NOMO-1 (cell line): ENCODE data around the gene UST.

ENCODE experiments used
- DNase-seq, 2 experiments: peaks; one replicate each; lab custom pipeline; 2025; ENCODE audit not compliant: unreplicated experiment in 2 of 2; lab: John Stamatoyannopoulos, UW

Gene UST

DNA sequence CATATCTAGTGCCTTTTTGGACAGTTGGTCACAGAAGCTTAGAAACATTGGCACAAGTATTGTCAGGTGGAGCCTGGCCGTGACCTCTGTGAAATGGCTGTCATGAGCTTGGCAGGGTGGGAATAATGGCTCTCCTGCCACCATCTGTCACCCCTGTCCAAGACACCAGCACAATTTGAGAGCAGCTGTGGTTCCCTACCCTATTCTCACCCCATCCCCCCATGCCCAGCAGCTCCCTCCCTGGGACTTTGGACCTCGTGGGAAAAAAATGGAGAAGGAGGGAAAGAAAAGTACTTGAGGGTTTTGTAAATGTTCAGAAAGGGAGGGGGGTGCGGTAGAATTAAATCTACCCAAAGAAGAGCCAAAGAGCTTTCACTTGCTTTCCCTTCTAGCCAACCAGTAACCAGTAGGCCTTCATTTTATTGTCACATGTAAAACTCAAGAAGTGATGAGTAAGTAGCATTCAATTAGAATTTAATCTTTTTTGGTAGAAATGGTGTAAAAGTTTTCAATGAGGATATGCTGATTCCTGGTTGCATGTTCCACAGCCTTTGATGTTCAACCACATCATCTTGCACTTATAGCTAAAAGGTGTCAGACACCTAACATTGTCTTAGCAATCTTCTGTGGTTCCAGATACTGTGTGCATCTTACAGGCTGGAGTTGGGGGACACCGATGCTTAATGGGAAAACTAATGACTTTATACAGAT is 307.2 kb downstream of the UST start:
- DNase-seq = no peak

DNA sequence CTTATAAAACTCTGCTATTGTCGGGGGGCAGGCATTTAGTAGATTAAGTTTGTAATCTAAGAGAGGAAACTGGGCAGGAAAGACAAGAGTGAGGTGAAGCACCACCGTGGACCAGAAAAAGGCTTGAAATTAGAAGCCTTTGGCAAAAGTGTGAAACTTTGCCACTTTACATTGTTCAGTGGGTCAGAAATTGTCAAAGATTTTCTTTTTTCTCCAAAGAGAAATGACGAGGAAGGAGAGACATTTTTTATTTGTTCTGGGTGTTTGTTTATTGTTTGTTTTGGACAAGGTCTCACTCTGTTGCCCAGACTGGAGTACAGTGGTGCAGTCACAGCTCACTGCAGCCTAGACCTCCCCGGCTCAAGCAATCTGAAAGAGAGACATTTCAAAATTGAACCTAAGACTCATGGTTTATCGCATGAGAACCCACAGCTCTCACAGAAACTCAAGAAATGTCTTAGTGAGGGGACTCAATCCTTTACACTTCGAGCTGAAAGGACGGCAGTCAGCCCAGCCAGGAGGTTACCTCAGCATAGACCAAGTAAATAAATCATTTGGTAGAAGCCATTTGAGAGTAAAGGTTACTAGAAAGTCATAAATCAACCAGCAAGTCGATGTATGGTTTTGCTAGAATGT is 307.8 kb downstream of the UST start:
- no peak for DNase-seq

DNA sequence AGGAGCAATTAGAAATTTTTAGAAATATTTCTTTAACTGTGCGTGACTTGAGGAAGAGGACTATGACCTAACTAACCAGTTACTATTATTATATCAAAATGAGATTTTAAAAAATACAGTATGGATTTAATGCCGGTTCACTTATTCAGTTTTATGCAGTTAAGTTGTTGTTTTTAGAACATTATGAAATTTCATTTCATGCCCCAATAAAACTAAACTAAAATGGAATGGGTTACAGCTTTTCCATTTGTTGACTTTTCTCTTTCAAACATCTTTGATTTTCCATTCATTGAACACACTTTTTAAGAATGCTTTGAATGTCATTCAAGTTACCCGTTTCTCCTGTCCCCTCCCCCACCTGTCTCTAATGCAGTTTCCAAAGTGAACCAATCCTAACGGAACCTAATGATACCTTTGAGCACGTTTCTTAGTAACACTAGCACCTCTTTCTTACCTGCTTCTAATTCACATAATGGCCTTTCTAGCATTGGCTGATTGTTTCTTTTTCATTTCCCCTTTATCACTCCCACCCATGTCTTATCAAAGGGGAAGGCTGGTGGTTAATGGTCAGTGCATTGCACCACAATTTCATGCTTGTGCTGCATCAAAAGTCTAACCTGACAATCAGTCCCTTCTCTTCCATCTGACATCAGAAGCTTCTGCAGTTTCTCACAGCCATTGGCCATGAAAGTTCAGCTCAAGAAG is 308.5 kb downstream of the UST start:
- DNase-seq = peak; percentile 47 to 75

DNA sequence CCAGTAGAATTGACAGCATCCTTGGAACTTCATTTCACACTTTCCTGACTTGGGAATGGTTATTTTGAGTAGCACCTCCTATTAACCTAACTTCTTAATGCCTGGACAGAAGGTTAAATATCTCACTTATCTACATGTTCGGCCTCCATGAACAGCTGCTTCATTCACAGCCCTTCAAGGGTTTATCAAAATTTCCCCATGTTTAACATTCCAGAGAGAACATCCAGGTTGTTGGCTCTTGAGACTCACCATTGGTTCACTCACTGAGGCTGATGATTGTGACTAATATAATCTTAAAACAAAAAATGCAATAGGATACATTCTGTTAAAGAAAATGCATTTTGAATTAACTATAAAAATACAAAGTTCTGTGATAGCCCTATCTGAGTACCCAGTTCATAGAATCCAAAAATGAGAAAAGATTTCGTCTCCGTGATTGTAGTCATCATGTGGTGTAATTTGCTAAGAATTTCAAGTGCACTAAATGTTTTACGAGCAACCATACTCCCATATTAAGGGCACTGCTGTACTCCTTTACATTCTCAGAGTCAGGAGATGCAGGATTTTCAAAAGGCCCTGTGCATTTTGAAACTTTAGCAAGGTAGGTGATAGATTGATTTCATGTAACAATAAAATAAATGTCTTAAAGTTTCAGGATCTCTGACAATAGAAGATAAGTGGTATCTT is 310.1 kb downstream of the UST start:
- DNase-seq = no peak

DNA sequence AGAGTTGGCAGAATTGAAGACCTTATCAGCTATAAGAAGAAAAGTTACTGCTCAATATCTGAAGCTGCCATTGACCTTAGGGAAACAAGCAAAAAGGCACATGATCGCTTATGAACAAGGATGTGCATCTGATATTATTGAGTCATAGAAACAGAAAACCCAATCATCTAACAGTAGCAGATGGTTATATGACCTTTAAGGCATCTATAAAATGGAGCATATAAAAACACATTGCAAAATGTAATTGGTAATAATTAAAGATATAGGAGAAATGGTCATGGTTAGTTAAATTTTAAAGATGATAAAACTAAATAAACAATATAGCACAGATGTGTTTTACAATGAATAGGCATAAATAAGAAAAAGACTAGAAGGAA is 310.6 kb downstream of the UST start:
- DNase-seq = no peak

DNA sequence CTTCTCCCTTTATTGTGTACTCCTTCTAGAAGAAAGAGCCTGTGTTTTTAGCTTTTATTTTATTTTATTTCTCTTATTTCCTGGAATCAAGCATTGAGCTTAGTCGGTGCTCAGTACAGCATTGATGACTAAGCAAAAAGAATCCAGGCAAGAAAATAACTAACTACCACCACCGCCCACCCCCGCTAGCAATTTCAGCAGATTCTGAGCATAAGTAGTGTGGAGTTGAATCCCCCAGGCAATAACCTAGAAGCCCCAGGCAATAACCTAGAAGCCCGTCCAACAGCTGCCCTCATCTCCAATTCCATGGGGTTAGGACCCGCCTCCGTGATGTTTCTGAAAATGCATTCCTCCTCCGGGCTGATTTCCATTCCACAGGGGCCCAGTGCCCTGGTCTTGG is 312.7 kb downstream of the UST start:
- DNase-seq = no peak

DNA sequence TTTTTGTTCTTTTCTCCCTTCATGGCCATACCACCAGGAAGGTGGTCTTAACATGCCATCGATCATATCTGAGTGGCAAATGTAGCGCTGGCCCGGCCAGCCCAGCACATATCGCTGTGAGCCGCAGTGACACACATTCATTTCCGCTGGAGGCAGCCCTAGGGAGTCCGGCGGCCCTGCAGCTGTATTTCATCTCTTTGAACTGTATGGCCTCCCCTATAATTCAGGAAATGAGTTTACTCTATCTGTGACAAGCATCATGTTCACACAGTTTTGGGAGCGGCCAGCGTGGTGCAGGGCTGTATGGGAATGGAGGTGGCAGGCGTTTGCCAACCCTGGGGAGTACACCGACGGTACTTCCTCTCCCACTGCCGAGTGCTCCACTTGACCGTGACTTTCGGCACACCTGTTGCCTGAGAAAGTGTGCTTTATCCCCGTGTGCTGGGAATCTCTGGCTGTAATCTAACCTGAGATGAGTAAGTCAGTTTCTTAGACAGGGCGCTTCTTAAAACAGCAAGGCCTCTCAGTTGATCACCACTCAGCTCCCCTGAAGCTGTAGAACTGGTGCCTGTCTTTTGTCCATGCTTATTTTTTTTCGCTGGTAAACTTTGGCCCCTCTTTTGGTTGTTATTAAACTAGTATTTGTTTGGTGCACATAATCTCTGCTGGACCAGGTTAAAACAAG is 313.6 kb downstream of the UST start:
- DNase-seq = no peak

DNA sequence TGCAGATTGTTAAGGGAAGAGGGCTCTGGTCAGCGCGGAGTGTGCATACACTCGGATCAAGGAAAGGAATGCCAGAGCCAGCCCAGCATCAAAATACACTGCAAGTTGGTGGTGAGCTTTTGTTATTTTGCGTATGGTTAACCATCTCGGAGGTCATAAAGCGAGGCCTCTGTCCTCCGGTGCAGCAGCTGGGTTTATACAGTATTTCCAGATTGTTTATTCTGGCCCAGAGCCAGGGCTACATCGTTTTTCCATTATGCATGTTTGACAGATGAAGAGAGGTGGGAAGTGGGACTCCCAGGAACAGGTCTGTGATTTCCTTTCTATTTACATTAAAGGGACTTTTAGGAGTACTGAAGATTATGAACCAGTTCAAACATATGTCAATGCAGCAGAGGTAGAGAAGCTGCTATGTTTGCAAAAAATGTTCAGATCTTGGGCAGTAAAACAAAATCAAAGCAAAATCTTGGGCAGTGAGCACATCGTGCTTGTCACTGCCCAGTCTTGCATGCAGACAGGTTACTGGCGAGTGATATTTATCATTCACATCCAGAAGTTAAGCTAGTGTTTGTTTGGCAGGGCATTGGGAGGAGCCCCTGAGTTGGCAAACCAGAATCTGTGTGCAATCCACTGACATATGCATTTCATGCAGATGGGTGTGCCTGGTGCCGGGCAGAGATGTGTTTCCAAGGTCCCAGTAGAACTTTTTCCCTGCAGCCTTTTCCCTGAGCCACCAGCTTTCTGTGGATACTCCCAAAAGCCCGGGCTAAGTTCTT is 314.3 kb downstream of the UST start:
- no peak for DNase-seq

DNA sequence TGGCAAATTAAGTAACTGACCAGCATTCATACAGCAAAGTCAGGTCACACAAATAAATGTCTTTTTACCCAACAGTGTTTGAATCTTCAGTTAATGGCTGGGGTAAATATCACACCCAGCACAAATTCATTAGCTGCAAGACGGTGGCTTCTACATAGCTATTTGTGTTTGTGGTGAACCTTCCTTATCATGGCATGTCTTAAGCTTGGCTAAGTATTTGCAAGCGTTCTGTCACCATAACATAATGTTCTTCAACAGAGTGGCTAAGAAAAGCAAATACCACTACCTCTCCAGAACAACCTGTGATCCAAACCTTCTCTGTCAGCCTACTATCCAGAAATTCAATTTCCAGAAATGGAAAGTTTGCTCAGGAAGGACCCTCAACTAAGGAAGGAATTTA is 315.1 kb downstream of the UST start:
- DNase-seq = no peak

DNA sequence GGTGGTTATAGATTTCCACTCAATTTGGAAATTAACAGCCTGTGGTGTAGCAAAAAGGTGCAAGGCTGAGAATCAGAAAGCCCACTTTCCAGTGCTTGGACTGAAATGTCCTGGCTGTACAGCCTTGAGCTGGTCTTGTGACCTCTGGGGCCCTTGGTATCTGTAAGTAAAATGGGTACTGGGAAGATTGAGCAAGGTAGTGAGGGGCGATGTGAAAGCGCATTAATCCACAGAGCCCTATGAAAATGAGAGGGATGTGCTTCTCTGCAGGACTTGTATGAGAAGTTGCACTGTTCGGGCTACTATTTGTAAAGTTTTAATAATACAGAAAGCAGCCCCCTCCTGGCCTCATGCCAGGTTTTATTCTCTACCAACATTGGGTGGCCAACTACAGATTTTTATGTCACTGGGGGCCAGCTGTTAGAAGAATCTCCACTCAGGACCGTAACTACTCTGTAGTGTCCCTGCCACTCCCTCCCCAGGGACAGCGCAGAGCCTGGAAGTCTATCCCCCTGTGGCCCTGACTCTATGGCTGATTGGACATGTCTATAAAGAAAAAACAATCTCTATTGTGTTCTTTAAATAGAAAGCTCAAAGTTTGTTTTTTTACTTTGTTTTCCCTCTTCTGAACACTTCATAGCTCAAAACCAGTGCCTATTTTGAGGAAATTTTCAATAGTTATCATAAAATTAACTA is 316.0 kb downstream of the UST start:
- no peak for DNase-seq

DNA sequence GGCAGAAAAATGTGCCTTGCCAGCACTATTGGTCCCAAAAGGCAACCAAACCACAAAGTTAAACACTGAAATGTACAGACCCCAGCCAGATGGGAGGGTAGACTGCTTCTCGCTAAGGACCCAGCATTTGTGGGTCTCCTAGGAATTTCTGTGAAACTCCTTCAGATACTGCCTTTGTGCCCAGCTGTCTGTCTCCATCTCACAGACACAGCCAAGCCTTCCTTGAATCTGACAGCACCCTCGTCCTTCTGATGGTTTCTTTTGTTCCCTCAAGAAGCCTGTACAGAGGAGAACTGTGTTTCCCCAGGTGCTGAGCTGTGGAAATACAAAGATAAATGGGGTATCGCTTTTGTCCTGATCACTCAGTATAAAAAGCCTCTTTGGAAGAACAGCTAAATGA is 316.6 kb downstream of the UST start:
- DNase-seq = no peak

DNA sequence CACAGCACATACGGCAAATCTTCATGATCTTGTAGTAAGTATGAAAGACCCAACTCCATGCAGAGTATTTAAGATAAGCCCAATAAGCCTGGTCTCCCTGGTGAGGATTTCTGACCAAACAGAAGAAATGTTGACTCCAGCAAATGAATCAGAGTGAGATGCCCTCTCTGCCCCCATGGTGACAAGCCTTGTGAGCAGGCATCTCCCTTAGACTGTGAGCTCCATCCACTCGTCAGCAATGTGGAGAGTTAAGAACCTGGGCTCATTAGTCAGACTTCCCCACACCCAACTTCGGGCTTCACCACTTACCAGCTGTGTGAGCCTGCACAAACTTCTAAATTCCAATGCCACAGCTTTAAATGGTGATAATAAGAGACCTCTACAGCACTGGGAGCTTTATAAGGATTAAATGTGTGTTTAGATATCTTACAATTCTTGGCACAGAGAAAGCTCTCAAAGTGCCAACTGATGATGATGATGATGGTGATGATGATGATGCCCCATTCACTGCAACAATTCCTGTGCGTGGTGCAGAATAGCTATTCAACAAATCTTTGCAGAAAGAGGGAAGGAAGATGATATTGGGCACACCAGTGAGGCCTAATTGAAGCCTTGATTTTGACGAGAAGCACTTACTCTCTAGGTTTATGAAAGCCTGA is 317.3 kb downstream of the UST start:
- DNase-seq = no peak

DNA sequence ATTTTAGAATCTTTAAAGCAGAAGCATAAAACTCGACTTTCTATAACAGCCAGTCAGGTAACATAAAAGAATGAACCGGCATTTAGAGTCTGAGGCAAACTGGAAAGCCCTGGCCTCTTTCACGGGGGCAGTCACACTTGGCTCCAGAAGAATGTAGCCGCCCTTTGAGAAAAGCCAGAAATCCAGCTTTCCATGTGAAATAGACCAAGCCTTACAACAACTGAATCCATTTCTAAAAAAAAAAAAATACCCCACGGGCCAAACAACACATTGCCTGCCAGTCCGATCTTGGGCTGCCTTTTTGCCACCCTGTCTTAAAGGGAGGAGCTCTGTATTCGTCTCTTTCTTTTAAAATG is 317.8 kb downstream of the UST start:
- DNase-seq = no peak

DNA sequence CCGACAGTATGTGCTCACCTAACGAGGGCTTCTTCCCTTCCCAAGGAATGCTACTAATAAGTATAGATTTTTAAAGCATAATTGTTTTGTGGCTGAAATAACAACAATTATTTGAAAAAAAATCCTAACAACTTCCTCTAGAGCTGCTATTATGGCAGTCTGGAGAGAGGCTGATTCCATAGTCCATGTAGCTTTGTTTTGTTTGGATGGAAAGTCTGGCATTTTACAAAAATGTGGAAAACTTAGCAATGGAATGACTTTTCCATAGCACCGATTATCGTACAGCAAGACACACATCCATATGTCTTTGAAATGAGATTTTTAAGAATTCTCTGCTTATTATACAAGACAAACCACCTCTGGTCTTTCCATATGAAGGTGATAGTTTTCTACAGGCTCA is 318.3 kb downstream of the UST start:
- DNase-seq = no peak

DNA sequence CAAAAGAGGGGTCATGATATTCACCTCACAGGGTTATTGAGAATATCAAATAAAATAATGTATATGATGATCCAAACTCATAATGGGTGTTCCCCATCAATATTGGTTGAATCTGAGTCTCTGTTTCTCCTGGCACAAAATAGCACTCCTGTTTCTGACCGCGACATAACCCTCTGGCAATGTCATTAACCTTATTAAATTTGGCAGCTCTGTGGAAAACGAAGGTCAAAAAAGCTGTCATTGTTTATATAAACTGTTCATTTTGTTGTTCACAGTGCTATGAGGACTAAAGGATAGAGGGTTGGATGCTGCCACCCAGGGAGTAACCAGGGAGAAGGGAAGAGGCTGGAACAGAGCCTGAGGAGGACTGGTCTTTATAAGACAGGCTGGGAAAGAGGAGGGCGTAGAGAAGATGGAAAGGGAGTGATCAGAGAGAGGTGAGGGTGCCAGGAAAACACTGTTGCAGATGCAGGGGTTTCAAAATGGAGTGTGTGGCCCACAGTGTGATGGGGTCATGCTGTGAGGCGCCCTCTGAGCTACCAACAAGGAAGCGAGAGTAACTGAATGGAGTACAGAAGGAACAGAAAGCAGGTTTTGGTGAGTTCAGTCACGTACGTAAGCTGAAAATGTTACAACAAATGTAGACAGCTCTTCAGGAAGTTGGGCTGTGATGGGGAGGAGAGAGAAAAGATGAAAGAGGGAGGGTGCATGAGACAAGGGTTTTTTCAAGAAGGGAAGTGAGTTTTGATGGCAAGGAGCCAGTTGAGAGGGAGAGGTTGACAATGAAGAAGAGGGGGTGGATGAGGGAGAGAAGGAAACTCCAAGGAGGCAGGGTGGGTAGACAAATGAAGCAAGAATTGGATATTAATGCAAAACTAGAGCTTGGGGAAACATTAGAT is 319.1 kb downstream of the UST start:
- DNase-seq = peak; percentile 90 to 98

DNA sequence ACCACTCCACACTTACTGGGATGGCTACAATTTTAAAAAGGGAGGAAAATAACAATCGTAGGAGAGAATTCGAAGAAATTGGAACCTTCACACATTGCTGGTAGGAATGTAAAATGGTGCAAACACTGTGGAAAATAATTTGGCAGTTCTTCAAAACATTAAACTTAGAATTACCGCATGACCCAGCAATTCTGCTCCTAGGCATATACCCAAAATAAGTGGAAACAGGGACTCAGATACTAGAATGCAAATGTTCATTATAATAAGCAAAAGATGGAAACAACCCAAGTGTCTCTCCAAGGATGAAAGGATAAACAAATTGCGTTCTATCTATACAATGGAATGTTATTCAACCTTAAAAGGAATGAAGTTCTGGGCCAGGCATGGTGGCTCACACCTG is 325.2 kb downstream of the UST start:
- DNase-seq = no peak

DNA sequence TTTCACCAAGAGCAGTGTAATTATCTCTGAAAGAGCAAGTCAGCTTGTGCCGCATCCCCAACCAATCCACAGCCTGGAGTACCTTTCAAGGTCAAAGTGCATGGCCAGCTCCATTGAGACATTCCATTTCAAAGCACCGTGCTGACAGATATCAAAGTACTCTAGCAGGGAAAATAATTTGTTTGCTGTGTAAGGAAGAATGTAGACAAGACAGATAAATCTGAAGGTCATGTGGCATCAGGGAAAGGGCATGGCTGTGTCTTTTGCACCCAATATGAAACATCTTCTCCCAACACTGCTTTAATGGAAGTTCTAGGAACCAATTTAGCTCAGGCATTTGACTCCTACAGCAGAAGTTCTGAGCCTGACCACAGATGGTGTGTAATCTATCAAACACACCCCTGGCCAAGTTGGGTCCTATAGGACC is 328.0 kb downstream of the UST start:
- no peak for DNase-seq

DNA sequence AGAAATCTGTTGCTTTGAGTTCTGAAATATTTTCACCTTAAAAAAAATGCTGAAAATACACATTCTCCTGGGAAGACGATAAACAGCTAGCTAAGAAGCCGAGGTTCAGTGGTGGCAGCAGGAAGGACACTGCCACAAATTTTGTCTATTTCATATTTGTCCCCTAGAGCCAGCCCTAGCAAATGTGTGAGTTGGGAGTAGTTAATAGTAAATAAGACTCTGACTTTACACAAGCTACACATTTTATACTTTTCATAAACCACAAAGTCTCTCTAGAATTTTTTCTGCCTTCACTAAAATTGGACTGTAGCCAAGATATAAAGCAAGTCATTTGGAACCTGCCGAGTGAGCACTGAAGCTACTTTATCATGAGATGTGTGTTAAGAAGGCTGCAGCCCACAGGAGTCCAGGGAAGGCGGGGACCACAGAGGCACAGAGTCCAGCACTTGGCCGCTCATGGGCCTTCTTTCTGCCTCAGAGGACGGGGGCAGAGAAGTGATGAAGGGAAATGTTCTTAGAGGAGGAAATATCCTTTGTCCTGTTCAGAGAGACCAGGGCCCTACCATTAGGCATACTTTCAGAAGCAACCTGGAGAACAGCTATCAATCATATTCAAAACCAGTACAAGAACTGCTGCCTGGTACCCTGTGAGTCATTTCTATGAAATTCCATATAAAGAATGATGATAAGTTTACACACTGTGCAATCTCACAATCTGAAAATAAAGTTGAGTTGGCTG is 329.0 kb downstream of the UST start:
- DNase-seq = no peak
